T-helper 17 cell (primary cell): ENCODE data around the gene TECPR1. TPM values are rescaled to one million over a fixed set of nuclear protein-coding genes. Genes with fewer than 3 reads are reported as not detected.

ENCODE experiments used
- ATAC-seq: fragments of 150-1000 bp; cut with Tn5 transposase; 2 replicates; pipeline ENCODE4 v1.10.0; 2021; ENCODE audit warnings: mild to moderate bottlenecking, moderate library complexity
- DNase-seq, 3 donors: peaks; one replicate each; pipeline versions ENCODE4 v3.0.0 to v3.0.0-alpha.2; 2020 to 2021
- H3K9me3 ChIP-seq: one replicate; pipeline ENCODE4 v1.7.0; 2013; ENCODE audit warnings: low read length, mild to moderate bottlenecking; ENCODE audit not compliant: control insufficient read depth, poor library complexity, severe bottlenecking
- H3K27ac Mint-ChIP-seq: one replicate; pipeline ENCODE4 v1.8.0; 2022; ENCODE audit warnings: mild to moderate bottlenecking, moderate library complexity, mixed read lengths
- H3K27me3 Mint-ChIP-seq: one replicate; pipeline ENCODE4 v1.8.0; 2022; ENCODE audit warnings: mixed read lengths
- H3K36me3 Mint-ChIP-seq: one replicate; pipeline ENCODE4 v1.8.0; 2022; ENCODE audit warnings: low read depth, mixed read lengths
- H3K4me1 Mint-ChIP-seq: one replicate; pipeline ENCODE4 v1.8.0; 2022; ENCODE audit warnings: mild to moderate bottlenecking, mixed read lengths
- H3K4me3 Mint-ChIP-seq: one replicate; pipeline ENCODE4 v1.8.0; 2022; ENCODE audit warnings: mild to moderate bottlenecking, moderate library complexity, mixed read lengths
- total RNA-seq, 4 donors: library from RNA in 2 of 4; stranded (reverse) in 2 of 4; gene quantifications; one replicate each; pipeline ENCODE4 v1.2.3 and lab custom pipeline; 2022 to 2026

Gene TECPR1
- total RNA-seq, 2 donors from 2014 or later, result 76.5 to 100 TPM

GRCh38 chr7:98211676-98212531, 40.1 kb downstream of the TECPR1 start:
- no peaks in the 10 kb centered on the region for H3K27me3 Mint-ChIP-seq
- no peaks in the 10 kb centered on the region for H3K9me3 ChIP-seq
- H3K36me3 Mint-ChIP-seq, result no peaks in the 10 kb centered on the region
- H3K4me3 Mint-ChIP-seq, result peak overlapping the region; percentile 76
- no peak for DNase-seq
- no peak for ATAC-seq
- peaks cover 4% of the 10 kb centered on the region for H3K4me1 Mint-ChIP-seq
- no peak overlapping the region for H3K27ac Mint-ChIP-seq

DNA sequence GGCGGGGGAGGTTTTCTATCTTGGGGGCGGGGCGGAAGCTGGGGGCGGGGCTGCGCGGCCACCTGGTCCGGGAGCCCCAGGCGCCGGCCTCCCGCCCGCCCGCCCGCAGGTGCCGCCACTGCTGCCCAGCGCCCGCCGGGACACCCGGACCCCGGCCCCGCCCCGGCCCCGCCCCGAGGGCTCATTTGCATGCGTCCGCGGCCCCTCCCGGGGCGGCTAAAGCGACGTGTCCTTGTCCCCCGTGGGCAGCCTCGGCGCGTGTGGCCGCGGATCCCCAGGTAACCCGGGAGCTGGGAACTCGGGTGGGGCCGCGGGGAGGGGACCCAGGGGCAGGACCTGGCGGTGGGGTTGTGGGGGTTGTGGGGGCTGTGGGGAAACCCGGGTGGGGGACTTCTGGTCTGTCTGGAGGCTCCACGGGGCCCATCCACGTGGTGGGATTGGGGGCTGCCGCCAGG, 40.8 kb downstream of the TECPR1 start, which contains the start of gene BHLHA15:
TSS of gene BHLHA15 (plus strand) at position 219 of the 455 bp plus-strand sequence. CDS start 871 bp downstream, outside the sequence.
- Mint-ChIP-seq H3K27me3 (no peaks in the 10 kb centered on the region), H3K36me3 (no peaks in the 10 kb centered on the region), H3K27ac (no peak within 1 kb of the TSS), H3K4me1 (peaks cover 4% of the 10 kb centered on the region), H3K4me3 (peak within 1 kb of the TSS; percentile 76)
- ATAC-seq, result peak; percentile 27
- H3K9me3 ChIP-seq, result no peaks in the 10 kb centered on the region
- peak in 2 of 3 donors; percentile 26 to 32 for DNase-seq

DNA sequence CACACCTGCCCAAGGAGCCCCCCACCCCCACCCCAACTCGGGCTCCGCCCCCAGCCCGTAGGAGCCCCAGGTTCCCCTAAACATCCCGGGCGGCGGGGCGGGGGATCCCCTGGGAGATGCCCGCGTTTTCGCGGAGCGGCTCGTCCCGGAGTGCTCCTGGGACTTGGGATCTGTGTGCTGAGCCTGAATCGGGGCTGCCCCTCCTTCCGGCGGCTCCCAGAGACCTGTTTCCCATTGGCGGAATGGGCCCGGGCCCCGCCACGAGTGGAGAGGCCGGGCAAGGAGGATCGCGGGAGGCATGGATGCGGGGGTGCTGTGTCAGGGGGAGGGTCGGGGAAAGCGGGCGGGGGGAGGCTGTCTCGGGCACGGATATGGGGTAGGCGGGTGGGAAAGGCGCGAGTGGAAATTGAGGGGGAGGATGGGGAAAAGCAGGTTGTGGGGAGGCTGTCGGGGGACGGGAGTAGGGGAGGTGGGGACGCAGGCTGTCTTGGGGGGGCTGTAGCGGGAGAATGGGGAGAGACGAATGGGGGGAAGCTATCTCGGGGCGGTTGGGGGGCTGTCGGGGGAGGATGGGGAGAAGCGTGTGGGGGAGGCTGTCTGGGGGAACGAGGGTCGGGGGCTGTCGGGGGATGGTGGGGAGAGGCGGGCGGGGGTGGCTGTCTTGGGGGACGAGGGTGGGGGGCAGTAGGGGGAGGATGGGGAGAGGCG, 41.4 kb downstream of the TECPR1 start:
- ATAC-seq, result no peak

GRCh38 chr7:98209166-98209920, 42.7 kb downstream of the TECPR1 start:
- peaks cover 4% of the 10 kb centered on the region for H3K4me1 Mint-ChIP-seq
- ATAC-seq, result no peak
- H3K27me3 Mint-ChIP-seq, result no peaks in the 10 kb centered on the region
- H3K27ac Mint-ChIP-seq, result no peak overlapping the region
- H3K9me3 ChIP-seq, result no peaks in the 10 kb centered on the region
- H3K4me3 Mint-ChIP-seq, result peak overlapping the region; percentile 73
- peaks cover 3% of the 10 kb centered on the region for H3K36me3 Mint-ChIP-seq
- DNase-seq, result peak in 1 of 3 donors; percentile 3

More for the DNA sequence above, 41.4 kb downstream of the TECPR1 start:
- peaks cover 3% of the 10 kb centered on the region for H3K36me3 Mint-ChIP-seq
- H3K4me1 Mint-ChIP-seq, result peaks cover 4% of the 10 kb centered on the region
- H3K27ac Mint-ChIP-seq, result no peak overlapping the region
- no peaks in the 10 kb centered on the region for H3K27me3 Mint-ChIP-seq
- no peaks in the 10 kb centered on the region for H3K9me3 ChIP-seq
- H3K4me3 Mint-ChIP-seq, result peak overlapping the region; percentile 73
- DNase-seq, result peak in 1 of 3 donors; percentile 3

GRCh38 chr7:98206451-98207330, 45.3 kb downstream of the TECPR1 start:
- Mint-ChIP-seq H3K36me3 (peaks cover 7% of the 10 kb centered on the region), H3K27me3 (no peaks in the 10 kb centered on the region), H3K4me3 (no peak overlapping the region), H3K4me1 (peaks cover 13% of the 10 kb centered on the region), H3K27ac (no peak overlapping the region)
- DNase-seq, result no peak
- H3K9me3 ChIP-seq, result no peaks in the 10 kb centered on the region
- ATAC-seq, result no peak

DNA sequence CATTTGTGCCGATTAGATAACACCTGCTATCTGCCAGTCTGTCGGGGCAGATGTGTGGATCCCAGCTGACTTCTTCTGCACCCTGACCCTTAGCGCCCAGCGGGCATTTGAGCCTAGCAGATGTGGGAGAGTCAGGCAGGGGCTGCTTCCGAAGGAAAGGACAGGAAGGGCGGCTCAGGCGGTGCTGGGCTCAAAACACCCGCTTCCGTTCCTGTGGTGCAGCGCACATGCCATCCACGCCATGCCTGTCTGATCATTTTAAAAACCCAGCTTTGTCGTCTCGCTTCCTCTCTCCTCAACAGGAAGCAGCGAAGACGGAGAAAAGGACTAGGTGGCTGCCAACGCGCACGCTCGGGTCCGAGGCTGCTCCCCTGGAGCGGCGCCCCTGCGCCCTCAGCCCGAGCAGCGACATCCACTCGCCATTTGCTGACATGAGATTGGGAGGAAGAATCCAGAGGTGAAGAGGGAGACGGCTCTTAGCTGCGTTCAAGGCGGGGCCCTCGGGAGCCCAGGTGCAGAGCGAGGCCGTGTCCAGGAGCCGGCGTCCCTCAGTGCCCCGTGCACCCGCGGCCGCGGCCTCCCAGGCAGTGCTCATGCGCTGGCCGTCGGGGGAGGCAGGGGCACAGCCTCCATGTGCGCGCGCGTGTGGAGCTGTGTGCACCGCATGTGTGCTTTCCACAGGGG, 46.7 kb downstream of the TECPR1 start:
- H3K36me3 Mint-ChIP-seq, result peaks cover 7% of the 10 kb centered on the region
- no peak overlapping the region for H3K27ac Mint-ChIP-seq
- DNase-seq (no peak), ATAC-seq (no peak)
- H3K27me3 Mint-ChIP-seq, result no peaks in the 10 kb centered on the region
- H3K9me3 ChIP-seq, result no peaks in the 10 kb centered on the region
- no peak overlapping the region for H3K4me3 Mint-ChIP-seq
- H3K4me1 Mint-ChIP-seq, result peaks cover 23% of the 10 kb centered on the region

DNA sequence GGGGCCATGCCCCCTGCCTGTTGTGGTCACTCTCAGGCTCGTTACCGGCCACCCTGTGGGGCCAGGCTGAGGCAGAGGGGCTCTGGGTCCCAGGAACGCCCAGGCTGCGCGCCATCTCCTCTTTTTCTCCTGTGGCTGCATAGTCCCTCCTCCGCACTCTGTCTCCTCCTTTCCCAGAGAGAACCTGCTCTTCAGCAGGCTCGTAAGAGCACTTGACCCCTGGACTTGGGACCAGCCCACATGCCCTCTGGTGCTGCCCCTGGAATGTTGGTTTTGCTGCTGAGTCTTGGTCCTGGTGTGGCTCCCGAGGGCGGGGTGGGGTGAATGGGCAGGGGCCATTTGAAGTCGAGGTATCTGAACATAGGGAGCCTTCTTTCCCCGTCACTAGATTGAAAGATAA, 47.4 kb downstream of the TECPR1 start:
- DNase-seq (no peak), ATAC-seq (no peak)
- no peaks in the 10 kb centered on the region for H3K27me3 Mint-ChIP-seq
- no peaks in the 10 kb centered on the region for H3K9me3 ChIP-seq
- H3K4me3 Mint-ChIP-seq, result no peak overlapping the region
- peaks cover 9% of the 10 kb centered on the region for H3K36me3 Mint-ChIP-seq
- peaks cover 27% of the 10 kb centered on the region for H3K4me1 Mint-ChIP-seq
- H3K27ac Mint-ChIP-seq, result no peak overlapping the region

- H3K4me1 Mint-ChIP-seq, result peaks cover 27% of the 10 kb centered on the region
Observed at GRCh38 chr7:98203964-98204605, 47.9 kb downstream of the TECPR1 start.

GRCh38 chr7:98203261-98203963, 48.6 kb downstream of the TECPR1 start:
- Mint-ChIP-seq H3K36me3 (peaks cover 12% of the 10 kb centered on the region), H3K4me1 (peaks cover 27% of the 10 kb centered on the region), H3K27me3 (no peaks in the 10 kb centered on the region), H3K27ac (peak overlapping the region; percentile 71), H3K4me3 (peak overlapping the region; percentile 77)
- DNase-seq (no peak), ATAC-seq (no peak)
- H3K9me3 ChIP-seq, result no peaks in the 10 kb centered on the region

More at GRCh38 chr7:98203964-98204605, 47.9 kb downstream of the TECPR1 start:
- Mint-ChIP-seq H3K27ac (peak overlapping the region; percentile 71), H3K4me3 (no peak overlapping the region), H3K27me3 (no peaks in the 10 kb centered on the region), H3K36me3 (peaks cover 12% of the 10 kb centered on the region)
- ATAC-seq (no peak), DNase-seq (no peak)
- H3K9me3 ChIP-seq, result no peaks in the 10 kb centered on the region

- H3K27ac Mint-ChIP-seq, result peak overlapping the region; percentile 71
- H3K9me3 ChIP-seq, result no peaks in the 10 kb centered on the region
- peak; percentile 97 for ATAC-seq
- H3K27me3 Mint-ChIP-seq, result no peaks in the 10 kb centered on the region
- H3K4me3 Mint-ChIP-seq, result peak overlapping the region; percentile 77
- DNase-seq, result peak in 1 of 3 donors; percentile 29
- H3K36me3 Mint-ChIP-seq, result peaks cover 12% of the 10 kb centered on the region
- peaks cover 27% of the 10 kb centered on the region for H3K4me1 Mint-ChIP-seq
Observed at GRCh38 chr7:98202367-98203195, 49.5 kb downstream of the TECPR1 start.
